ENCODE measurements around the gene PLVAP.

DNA sequence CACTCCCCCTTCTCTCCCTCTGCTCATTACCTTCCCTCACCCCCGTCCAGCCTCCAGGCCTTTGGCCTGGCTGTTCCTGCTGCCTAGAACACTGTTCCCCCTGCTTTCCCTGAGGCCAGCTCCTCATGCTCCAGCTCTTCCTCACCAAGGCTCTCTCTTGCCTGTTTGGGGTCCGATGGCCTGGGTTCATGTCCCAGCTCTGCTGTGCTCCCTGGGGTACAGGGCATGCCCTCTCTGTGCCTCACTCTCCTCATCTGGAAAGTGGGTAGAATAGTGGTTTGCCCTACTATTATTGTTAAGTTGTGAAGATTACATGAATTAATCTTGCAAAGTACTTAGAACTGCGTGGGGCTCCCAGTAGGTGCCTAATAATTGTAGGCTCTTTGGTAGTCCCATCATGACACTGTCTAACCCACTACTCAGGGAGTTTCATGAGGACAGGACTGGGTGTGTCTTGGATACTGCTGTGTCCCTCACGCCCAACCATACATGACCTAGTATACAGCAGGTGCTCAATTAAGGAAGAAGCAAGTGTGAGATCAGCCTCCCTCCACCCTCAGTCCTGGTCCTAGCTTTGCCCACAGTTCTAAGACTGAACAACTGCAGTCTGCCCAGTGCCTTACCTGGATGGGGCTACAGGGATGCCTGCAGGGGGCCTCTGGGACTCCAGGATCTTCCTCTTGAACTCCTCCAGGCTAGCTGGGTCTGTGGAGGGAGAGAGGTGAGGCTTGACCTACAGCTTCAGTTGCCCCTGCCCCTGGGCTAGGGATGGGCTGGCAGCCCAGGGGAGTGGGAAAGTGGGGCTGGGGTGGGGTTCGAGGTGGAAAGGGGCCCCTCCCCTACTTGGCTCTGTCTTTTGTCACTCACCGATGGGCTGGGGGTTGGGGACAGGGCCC, 17.0 kb downstream of the PLVAP start:
- TF ChIP-seq CTCF (IDR thresholded peaks at IDR 0.05): no peak
- TF ChIP-seq POLR2A (IDR thresholded peaks at IDR 0.05): no peak
